Neural cell (in vitro differentiated cells): ENCODE data around the gene MAT2A. TPM values are rescaled to one million over a fixed set of nuclear protein-coding genes. Genes with fewer than 3 reads are reported as not detected.

ENCODE experiments used
- H2AFZ ChIP-seq: fragments of 200-600, 300-800 bp; sonication (generic), shearing (Covaris generic); 2 replicates; pipeline ENCODE4 v1.6.0; 2014; ENCODE audit warnings: low read depth, mild to moderate bottlenecking, antibody characterized with exemption, low read length, moderate library complexity
- H3F3A ChIP-seq: fragments of 200-600 bp; shearing (Covaris generic); 2 replicates; pipeline ENCODE4 v1.6.1; 2016; ENCODE audit warnings: mild to moderate bottlenecking, moderate library complexity, mixed read lengths, antibody characterized with exemption, low read length; ENCODE audit not compliant: insufficient read depth, poor library complexity, severe bottlenecking
- H3K27ac ChIP-seq: fragments of 200-600, 300-800 bp; sonication (generic), shearing (Covaris generic); 2 replicates; pipeline ENCODE4 v1.5.1; 2014; ENCODE audit warnings: mild to moderate bottlenecking, low read length, moderate library complexity
- H3K27me3 ChIP-seq: fragments of 300-800, 200-600 bp; sonication (generic), shearing (Covaris generic); 2 replicates; pipeline ENCODE4 v1.6.0; 2014; ENCODE audit warnings: mild to moderate bottlenecking, low read depth, low read length, moderate library complexity; ENCODE audit not compliant: insufficient read depth
- H3K36me3 ChIP-seq: fragments of 300-800, 200-600 bp; sonication (generic), shearing (Covaris generic); 2 replicates; pipeline ENCODE4 v1.5.1; 2014; ENCODE audit warnings: mild to moderate bottlenecking, antibody characterized with exemption, low read length, moderate library complexity; ENCODE audit not compliant: insufficient read depth
- H3K4me2 ChIP-seq: fragments of 300-800, 200-600 bp; sonication (generic), shearing (Covaris generic); 2 replicates; pipeline ENCODE4 v1.6.0; 2014; ENCODE audit warnings: mild to moderate bottlenecking, low read length
- H3K4me3 ChIP-seq: fragments of 300-800, 200-600 bp; sonication (generic), shearing (Covaris generic); 2 replicates; pipeline ENCODE4 v1.5.1; 2014; ENCODE audit warnings: mild to moderate bottlenecking, low read length, moderate library complexity
- H3K79me2 ChIP-seq: fragments of 200-600 bp; shearing (Covaris generic); replicated peaks from 2 replicates; pipeline ENCODE4 v1.6.0; 2014; ENCODE audit warnings: mild to moderate bottlenecking, low read length, moderate library complexity; ENCODE audit not compliant: insufficient read depth
- H3K9ac ChIP-seq: fragments of 300-800, 200-600 bp; sonication (generic), shearing (Covaris generic); 2 replicates; pipeline ENCODE4 v1.6.1; 2016; ENCODE audit warnings: mild to moderate bottlenecking, low read length, mixed read lengths
- H3K9me2 ChIP-seq: fragments of 200-600 bp; shearing (Covaris generic); 2 replicates; pipeline ENCODE4 v1.6.1; 2016; ENCODE audit warnings: mild to moderate bottlenecking, low read length, mixed read lengths; ENCODE audit not compliant: insufficient read depth
- H3K9me3 ChIP-seq: fragments of 200-600, 300-800 bp; sonication (generic), shearing (Covaris generic); 2 replicates; pipeline ENCODE4 v1.6.1; 2016; ENCODE audit warnings: mild to moderate bottlenecking, mixed run types, low read length, moderate library complexity, mixed read lengths
- H4K20me1 ChIP-seq: fragments of 200-600 bp; shearing (Covaris generic); 2 replicates; pipeline ENCODE4 v1.6.1; 2016; ENCODE audit warnings: mild to moderate bottlenecking, mixed run types; ENCODE audit not compliant: insufficient read depth
- CTCF ChIP-seq: fragments of 450-650 bp; IDR thresholded peaks from 2 replicates; pipeline ENCODE4 v1.5.1; 2014; ENCODE audit warnings: antibody characterized with exemption, mild to moderate bottlenecking, moderate library complexity; ENCODE audit not compliant: poor library complexity, severe bottlenecking
- EP300 ChIP-seq: fragments of 450-650 bp; conservative IDR thresholded peaks from 2 replicates; pipeline ENCODE4 v1.6.1; 2014; ENCODE audit warnings: antibody characterized with exemption, mild to moderate bottlenecking, moderate library complexity; ENCODE audit not compliant: poor library complexity, severe bottlenecking
- EZH2 ChIP-seq: fragments of 200-600, 300-800 bp; shearing (Covaris generic), sonication (generic); IDR thresholded peaks from 2 replicates; pipeline ENCODE4 v1.6.1; 2014; ENCODE audit warnings: antibody characterized with exemption, low read length, borderline replicate concordance, mild to moderate bottlenecking; ENCODE audit not compliant: insufficient read depth, poor library complexity, severe bottlenecking
- MXI1 ChIP-seq: fragments of 450-650 bp; conservative IDR thresholded peaks from 2 replicates; pipeline ENCODE4 v1.6.1; 2014; ENCODE audit warnings: antibody characterized with exemption, mild to moderate bottlenecking; ENCODE audit not compliant: poor library complexity, severe bottlenecking
- POLR2AphosphoS5 ChIP-seq: IDR thresholded peaks from 2 replicates; pipeline ENCODE4 v1.6.1; 2012
- RAD21 ChIP-seq: fragments of 450-650 bp; conservative IDR thresholded peaks from 2 replicates; pipeline ENCODE4 v1.6.1; 2014; ENCODE audit warnings: antibody characterized with exemption, mild to moderate bottlenecking, moderate library complexity
- REST ChIP-seq: IDR thresholded peaks from 2 replicates; pipeline ENCODE4 v1.6.1; 2012; ENCODE audit warnings: borderline replicate concordance
- SMC3 ChIP-seq: fragments of 450-650 bp; conservative IDR thresholded peaks from 2 replicates; pipeline ENCODE4 v1.6.1; 2014; ENCODE audit warnings: antibody characterized with exemption, mild to moderate bottlenecking, moderate library complexity; ENCODE audit not compliant: poor library complexity
- TAF1 ChIP-seq: IDR thresholded peaks from 2 replicates; pipeline ENCODE4 v1.6.1; 2012; ENCODE audit warnings: low read depth
- polyA plus RNA-seq: library from polyadenylated mRNA; depleted of rRNA; stranded (reverse); fragments of >200 nt; gene quantifications from 2 replicates; pipeline ENCODE4 v1.2.3, GENCODE V29; 2014

The MAT2A gene
- polyA plus RNA-seq, 1 donor from 2014 or later: 230 TPM

- Histone ChIP-seq H2AFZ (no peak within 1 kb of the TSS), H3K27ac (no peak within 1 kb of the TSS), H3K9me3 (no peaks in the 10 kb centered on the region), H3K27me3 (peaks cover 42% of the 10 kb centered on the region), H3K4me3 (no peak within 1 kb of the TSS), H3K9me2 (no peaks in the 10 kb centered on the region), H3K9ac (no peak within 1 kb of the TSS), H3K4me2 (no peak within 1 kb of the TSS), H4K20me1 (no peaks in the 10 kb centered on the region), H3K36me3 (no peaks in the 10 kb centered on the region), H3K79me2 (no peaks in the 10 kb centered on the region), H3F3A (no peaks in the 10 kb centered on the region)
- TF ChIP-seq EP300 (no peak), RAD21 (no peak), EZH2 (no peak), SMC3 (no peak)
These were observed 45.4 kb downstream of the MAT2A start, which contains the start of gene VAMP5 for GRCh38 chr2:85584354-85584856. Gene VAMP5 (plus strand): TSS chr2:85584431. CDS start chr2:85584491, 60 bp downstream.

GRCh38 chr2:85584857-85585780, 46.2 kb downstream of the MAT2A start:
- no peak overlapping the region for H3K9ac ChIP-seq
- no peak overlapping the region for H2AFZ ChIP-seq
- no peak for TF ChIP-seq RAD21
- no peak for TF ChIP-seq REST
- TF ChIP-seq MXI1: no peak
- no peak for TF ChIP-seq EZH2
- no peak for TF ChIP-seq CTCF
- no peak for TF ChIP-seq SMC3
- no peak for TF ChIP-seq EP300
- no peak for TF ChIP-seq POLR2AphosphoS5
- no peak for TF ChIP-seq TAF1

More at GRCh38 chr2:85584857-85585780, 46.2 kb downstream of the MAT2A start:
- no peak overlapping the region for H3K4me3 ChIP-seq
- no peaks in the 10 kb centered on the region for H3K9me3 ChIP-seq
- no peaks in the 10 kb centered on the region for H3K9me2 ChIP-seq
- no peaks in the 10 kb centered on the region for H4K20me1 ChIP-seq
- no peak overlapping the region for H3K27ac ChIP-seq
- peaks cover 42% of the 10 kb centered on the region for H3K27me3 ChIP-seq
- H3K79me2 ChIP-seq: no peaks in the 10 kb centered on the region
- no peaks in the 10 kb centered on the region for H3K36me3 ChIP-seq
- no peak overlapping the region for H3K4me2 ChIP-seq
- H3F3A ChIP-seq: no peaks in the 10 kb centered on the region
